GM12865 (cell line): ENCODE measurements around the gene WARS2.

ENCODE experiments used
- DNase-seq: peaks from one replicate; pipeline ENCODE4 v3.0.0; 2010; ENCODE audit warnings: low read depth
- H3K4me3 ChIP-seq: 2 replicates; pipeline ENCODE4 v1.5.1; 2011; ENCODE audit warnings: mild to moderate bottlenecking, low read depth, low read length, control low read depth
- TF ChIP-seq, protein P1 (sequence below): IDR thresholded peaks from 2 replicates; pipeline ENCODE4 v1.5.1; 2011; ENCODE audit warnings: low read length, control low read depth, low read depth, inconsistent platforms; ENCODE audit not compliant: insufficient read depth; ENCODE audit errors: missing control alignments

WARS2 gene

DNA sequence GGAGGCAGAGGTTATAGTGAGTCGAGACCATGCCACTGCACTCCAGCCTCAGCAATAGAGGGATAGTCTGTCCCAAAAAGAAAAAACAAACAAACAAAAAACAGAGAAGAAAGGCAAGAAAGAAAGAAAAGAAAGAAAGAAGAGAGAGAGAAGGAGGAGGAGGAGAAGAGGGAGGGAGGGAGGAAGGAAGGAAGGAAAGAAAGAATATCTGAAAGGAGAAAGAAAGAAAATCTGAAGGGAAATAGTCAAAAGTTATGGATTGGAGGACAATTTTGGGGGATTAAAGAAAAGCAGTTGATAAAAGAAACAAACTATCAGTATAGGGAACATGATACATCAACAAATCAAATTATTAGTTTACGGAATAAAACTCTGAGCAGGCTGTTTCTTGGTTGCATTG is 84.9 kb downstream of the WARS2 start:
- TF ChIP-seq, protein P1, sequence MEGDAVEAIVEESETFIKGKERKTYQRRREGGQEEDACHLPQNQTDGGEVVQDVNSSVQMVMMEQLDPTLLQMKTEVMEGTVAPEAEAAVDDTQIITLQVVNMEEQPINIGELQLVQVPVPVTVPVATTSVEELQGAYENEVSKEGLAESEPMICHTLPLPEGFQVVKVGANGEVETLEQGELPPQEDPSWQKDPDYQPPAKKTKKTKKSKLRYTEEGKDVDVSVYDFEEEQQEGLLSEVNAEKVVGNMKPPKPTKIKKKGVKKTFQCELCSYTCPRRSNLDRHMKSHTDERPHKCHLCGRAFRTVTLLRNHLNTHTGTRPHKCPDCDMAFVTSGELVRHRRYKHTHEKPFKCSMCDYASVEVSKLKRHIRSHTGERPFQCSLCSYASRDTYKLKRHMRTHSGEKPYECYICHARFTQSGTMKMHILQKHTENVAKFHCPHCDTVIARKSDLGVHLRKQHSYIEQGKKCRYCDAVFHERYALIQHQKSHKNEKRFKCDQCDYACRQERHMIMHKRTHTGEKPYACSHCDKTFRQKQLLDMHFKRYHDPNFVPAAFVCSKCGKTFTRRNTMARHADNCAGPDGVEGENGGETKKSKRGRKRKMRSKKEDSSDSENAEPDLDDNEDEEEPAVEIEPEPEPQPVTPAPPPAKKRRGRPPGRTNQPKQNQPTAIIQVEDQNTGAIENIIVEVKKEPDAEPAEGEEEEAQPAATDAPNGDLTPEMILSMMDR = no peak
- no peak overlapping the region for H3K4me3 ChIP-seq
- no peak for DNase-seq

DNA sequence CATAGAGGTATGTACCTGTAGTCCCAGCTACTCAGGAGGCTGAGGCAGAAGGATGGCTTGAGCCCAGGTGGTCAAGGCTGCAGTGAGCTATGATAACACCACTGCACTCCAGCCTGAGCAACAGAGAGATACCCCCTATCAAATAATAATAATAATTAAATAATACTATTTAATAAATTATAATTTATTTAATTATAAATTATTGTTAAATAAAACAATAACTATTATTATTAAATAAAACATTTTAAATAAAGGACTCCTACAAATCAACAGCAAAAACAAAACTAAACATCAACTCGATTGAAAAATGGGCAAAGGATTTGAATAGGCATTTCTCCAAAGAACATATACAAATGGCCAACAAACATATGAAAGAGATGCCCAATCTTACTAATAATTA is 86.5 kb downstream of the WARS2 start:
- H3K4me3 ChIP-seq = no peak overlapping the region
- DNase-seq = no peak
- TF ChIP-seq, protein P1 = no peak

DNA sequence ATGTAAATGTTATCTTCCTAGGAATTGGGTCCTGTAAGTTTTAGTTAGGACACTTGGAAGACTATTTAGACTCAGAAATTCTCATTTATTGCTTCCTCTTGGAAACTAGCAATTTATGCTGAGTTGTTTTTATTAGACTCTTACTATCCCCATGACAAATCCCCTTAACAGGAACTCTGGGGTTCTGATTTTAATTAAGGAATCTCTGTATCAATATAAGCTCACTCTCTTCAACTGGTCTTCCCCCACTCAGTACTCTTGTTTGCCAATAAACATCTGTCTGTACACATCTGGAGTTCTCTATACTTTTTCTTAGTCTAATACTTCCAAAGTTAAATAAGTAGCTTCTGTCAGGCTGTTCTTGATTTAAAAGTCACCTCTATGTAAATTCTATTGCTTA is 88.2 kb downstream of the WARS2 start:
- TF ChIP-seq, protein P1 = no peak
- no peak overlapping the region for H3K4me3 ChIP-seq
- no peak for DNase-seq

DNA sequence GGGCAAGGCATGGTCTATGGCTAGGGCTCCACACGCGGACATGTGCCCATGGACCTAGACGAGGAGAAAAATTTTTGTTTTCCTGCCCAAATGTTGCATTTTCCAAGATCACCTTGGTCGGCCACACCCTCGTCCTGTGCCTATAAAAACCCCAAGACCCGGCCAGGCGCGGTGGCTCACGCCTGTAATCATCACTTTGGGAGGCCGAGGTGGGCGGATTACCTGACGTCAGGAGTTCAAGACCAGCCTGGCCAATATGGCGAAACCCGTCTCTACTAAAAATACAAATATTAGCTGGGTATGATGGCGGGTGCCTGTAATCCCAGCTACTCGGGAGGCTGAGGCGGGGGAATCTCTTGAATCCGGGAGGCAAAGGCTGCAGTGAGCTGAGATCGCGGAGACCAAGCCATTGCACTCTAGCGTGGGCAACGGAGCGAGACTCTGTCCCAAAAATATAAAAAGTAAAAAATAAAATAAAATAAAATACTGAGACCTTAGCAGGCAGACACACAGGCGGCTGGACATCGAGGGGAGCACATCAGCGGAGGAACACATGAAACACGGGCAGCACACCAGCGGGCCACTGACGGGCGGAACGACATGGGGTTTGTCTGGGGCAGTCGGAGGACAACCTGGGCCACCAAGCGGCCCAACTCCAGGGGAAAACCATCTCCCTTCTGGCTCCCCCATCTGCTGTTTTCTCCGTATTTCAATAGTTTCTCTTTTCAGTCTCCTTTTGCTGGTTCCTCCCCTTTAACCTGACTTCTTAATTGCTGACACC is 91.6 kb downstream of the WARS2 start:
- no peak overlapping the region for H3K4me3 ChIP-seq
- no peak for DNase-seq
- TF ChIP-seq, protein P1 = no peak

DNA sequence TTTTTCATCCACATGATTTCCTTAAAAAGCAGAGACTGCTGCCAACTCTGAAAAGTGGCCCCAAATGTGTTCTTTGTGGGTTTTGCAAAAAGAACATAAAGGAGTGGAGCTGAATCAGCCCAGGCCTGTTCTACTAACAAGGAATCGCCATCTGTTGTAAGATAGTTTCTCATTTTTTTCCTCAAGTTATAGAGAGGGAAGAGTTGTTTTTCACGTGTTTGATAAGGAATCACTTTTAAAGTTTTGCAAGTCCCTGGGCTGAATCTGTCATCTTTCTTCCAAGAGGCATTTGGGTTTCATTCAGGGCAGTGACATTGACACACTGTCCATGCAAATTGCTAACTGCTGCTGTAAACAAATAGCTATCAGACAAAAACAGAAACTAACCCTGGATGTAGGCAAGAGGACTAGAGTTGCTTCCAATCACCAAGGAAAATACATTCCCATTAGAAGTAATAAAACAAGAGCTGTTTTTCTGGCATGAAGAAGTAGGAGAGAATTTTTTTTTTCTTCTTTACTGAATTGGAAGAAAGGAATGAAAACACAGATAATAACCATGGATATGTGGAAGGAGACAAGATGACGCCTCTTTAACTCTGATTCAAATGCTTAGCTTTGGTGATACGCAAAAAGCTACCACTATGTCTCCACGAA is 93.5 kb downstream of the WARS2 start:
- H3K4me3 ChIP-seq = no peak overlapping the region
- TF ChIP-seq, protein P1 = no peak
- DNase-seq = no peak

DNA sequence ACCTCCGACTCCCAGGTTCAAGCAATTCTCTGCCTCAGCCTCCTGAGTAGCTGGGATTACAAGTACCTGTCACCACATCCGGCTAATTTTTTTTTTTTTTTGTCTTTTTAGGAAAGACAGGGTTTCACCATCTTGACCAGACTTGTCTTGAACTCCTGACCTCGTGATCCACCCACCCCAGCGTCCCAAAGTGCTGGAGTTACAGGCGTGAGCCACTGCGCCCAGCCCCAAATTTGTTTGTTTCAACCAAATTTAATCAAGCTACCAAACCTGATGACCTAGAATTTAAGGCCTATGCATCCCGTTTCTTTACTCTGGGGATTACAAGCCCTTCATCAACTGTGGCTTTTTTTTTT is 94.0 kb downstream of the WARS2 start:
- TF ChIP-seq, protein P1 = no peak
- H3K4me3 ChIP-seq = no peak overlapping the region
- no peak for DNase-seq
